ENCODE results near the gene AEBP1.

GRCh38 chr7:44103566-44103922 lies 601 bp upstream of the AEBP1 start:
- TF ChIP-seq POLR2AphosphoS5 (IDR thresholded peaks at IDR 0.05; ENCODE audit: low read depth, low read length) (no peak), REST (IDR thresholded peaks at IDR 0.05; ENCODE audit: insufficient read depth in 1 of 2, low read depth in 2 of 2, low read length in 2 of 2) (no peak), SIN3A (IDR thresholded peaks at IDR 0.05; ENCODE audit: borderline replicate concordance, insufficient read depth, low read length) (no peak)
